ENCODE data around the gene SH3GL3. TPM values are rescaled to one million over a fixed set of nuclear protein-coding genes. Genes with fewer than 3 reads are reported as not detected.

SH3GL3 gene
- total RNA-seq = not detected in 2 replicates

GRCh38 chr15:83446904-83447709, at the start of gene SH3GL3:
TSS of gene SH3GL3 (plus strand) at chr15:83447341. CDS start at chr15:83447534, 193 bp downstream.

DNA sequence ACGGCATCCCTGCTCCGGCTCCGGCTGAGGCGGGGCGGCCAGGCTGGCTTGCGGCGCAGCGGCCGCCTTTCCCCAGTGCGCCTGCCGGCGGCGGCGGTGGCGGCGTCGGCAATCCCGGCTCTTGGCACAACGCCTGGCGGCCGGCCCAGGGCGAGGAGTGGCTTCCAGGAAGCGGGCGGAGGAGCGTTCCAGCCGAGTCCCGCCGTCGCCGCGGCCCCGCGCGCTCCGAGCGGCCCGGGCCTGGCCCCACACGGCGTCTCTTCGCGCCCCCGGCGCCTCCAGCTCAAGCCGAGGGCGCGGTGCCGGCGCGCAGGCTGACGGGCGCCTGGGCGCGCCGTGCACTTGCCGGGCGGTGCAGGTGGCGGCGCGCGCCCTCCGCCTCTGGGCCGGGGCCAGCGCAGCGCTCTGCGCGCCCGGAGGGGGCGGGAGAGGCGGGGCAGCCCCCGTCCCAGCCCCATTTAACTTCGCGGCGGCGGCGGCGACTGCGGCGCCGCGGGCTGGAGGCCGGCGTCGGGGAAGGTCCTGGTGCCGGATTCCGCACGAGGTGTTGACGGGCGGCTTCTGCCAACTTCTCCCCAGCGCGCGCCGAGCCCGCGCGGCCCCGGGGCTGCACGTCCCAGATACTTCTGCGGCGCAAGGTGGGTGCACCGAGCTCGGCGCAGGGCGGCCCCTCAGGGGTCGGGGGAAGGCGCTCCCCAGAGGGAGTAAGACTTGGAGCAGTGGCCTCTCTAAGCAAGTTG, 206.7 kb downstream of the SH3GL3 start, which contains the start of gene ADAMTSL3:
Gene ADAMTSL3, plus strand, starts transcription at position 485 of the 740 bp plus-strand sequence. CDS start 1,639 bp downstream, outside the sequence.

Other genes starting within 250 kb of the SH3GL3 start
- 17.3 and 21.0 TPM in 2 replicates for gene HDGFL3, start 239.5 kb upstream of the SH3GL3 start, total RNA-seq
- gene BNC1, start 162.7 kb upstream of the SH3GL3 start, total RNA-seq = not detected in 2 replicates
- not detected in 2 replicates for gene ADAMTSL3, start 206.8 kb downstream of the SH3GL3 start, total RNA-seq

All from placental epithelial cell (primary cell).